ENCODE results near the gene NHLH2. TPM values are rescaled to one million over a fixed set of nuclear protein-coding genes. Genes with fewer than 3 reads are reported as not detected.

The NHLH2 gene
- total and polyA plus RNA-seq, 8 donors, result not detected

DNA sequence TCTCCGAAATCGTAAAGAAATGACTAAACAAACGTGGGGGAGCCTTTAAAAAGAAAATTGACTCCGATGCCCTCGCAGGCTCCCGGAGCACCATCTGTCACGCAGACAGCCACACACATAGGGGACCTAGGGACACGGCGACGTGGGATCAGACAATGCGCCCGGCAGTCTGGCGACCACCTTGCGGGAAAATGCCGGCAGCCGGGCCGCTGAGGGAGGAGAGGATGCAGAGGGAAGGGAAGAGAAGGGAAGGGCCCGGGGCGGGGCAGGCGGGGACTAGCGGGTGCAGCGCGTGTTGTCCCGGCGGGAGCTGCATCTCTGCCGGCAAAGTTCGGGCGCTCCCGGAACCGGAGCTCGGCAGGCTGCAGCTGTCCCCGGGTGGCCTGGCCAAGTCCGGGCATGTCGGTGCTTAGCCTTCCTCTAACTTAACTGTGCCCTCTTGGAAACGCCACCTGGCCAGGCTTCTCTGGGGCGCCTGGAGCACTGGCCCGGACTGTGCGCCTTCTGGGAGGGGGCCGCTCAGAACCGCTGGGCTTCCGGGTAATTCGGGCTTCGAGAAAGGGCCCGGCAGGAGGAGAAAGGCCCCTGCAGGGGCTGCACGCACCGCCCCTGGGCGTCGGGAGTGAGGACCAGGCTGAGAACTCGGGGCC is 1.8 kb downstream of the NHLH2 start:
- Histone ChIP-seq H3K27me3 (peaks cover 72 to 97% of the 10 kb centered on the region in 2 donors), H3K4me3 (peak overlapping the region; percentile 19 to 25), H3K27ac (no peak overlapping the region), H3K9me3 (no peaks in the 10 kb centered on the region), H3K4me1 (peaks cover 19 to 24% of the 10 kb centered on the region in 2 donors), H3K36me3 (no peaks in the 10 kb centered on the region)
- ATAC-seq (peak; percentile 71), DNase-seq (peak in 1 of 4 donors; percentile 83)
- TF ChIP-seq, protein P1, sequence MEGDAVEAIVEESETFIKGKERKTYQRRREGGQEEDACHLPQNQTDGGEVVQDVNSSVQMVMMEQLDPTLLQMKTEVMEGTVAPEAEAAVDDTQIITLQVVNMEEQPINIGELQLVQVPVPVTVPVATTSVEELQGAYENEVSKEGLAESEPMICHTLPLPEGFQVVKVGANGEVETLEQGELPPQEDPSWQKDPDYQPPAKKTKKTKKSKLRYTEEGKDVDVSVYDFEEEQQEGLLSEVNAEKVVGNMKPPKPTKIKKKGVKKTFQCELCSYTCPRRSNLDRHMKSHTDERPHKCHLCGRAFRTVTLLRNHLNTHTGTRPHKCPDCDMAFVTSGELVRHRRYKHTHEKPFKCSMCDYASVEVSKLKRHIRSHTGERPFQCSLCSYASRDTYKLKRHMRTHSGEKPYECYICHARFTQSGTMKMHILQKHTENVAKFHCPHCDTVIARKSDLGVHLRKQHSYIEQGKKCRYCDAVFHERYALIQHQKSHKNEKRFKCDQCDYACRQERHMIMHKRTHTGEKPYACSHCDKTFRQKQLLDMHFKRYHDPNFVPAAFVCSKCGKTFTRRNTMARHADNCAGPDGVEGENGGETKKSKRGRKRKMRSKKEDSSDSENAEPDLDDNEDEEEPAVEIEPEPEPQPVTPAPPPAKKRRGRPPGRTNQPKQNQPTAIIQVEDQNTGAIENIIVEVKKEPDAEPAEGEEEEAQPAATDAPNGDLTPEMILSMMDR (IDR thresholded peaks at IDR 0.05), result no peak
- intact Hi-C loops (cut with DNase I), result no loop called here

DNA sequence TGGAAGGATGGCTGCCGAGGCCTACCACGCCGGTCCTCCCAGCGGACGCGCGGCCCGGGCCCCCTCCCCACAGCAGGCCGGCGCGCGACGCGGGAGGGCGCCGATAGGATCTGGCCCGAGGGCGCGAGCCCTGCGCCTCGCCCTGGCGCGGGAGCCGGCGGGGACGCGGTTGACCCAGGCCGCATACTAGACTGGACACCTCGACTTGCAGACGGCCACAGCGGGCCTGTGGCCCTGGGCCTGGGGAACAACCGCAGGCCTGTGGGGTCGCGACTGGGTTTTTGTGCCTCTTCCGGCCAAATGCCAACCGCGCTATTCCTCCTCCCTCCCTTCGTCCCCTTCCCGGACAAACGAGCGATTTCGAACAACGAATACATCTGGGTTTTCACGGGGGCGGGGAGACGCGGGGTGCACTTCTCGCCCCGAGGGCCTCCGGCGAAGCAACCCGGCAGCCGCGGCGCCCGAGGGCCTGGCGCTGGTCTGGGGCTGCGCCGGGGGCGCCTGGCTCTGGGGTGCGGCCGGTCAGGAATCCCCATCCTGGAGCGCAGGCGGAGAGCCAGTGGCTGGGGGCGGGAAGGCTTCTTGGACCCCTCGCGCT is 2.4 kb downstream of the NHLH2 start:
- H3K4me3 ChIP-seq, result peak overlapping the region; percentile 19 to 25
- intact Hi-C loops (cut with DNase I), result no loop called here
- ATAC-seq (peak; percentile 52), DNase-seq (peak in 1 of 4 donors; percentile 75)
- TF ChIP-seq, protein P1 (IDR thresholded peaks at IDR 0.05), result no peak
- no peak overlapping the region for H3K27ac ChIP-seq
- H3K4me1 ChIP-seq, result peaks cover 19 to 24% of the 10 kb centered on the region in 2 donors
- no peaks in the 10 kb centered on the region for H3K9me3 ChIP-seq
- H3K36me3 ChIP-seq, result no peaks in the 10 kb centered on the region
- peaks cover 71 to 99% of the 10 kb centered on the region in 2 donors for H3K27me3 ChIP-seq

DNA sequence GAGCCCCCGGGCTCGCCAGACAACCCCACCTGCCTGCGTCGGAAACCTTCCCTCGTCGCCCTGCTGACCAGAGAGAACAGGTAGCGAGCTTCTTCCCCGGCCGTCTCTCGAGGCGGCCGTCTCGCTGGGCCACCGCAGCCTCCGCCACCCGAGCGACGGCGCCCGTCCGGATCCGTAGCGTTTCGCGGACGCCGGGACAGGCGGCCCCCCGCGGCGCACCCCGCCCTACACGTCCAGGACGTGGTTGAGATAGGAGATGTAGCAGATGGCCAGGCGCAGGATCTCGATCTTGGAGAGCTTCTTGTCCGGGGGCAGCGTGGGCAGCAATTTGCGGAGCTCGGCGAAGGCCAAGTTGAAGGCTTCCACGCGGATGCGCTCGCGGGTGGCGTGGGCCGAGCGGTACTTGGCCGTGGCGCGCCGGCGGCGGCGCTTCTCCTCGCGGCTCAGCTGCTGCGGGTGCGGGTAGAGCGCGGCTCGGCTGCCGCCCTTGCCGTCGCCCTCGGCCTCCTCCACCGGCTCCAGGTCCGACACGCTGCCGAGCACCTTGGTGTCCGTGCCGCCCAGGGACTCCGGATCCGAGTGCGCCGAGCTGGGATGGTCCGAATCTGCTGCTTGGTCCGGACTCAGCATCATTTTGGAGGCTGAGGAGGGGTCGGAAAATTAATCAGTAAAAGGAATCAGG is 3.0 kb downstream of the NHLH2 start:
- Histone ChIP-seq H3K9me3 (no peaks in the 10 kb centered on the region), H3K27ac (no peak overlapping the region), H3K4me1 (peaks cover 19 to 24% of the 10 kb centered on the region in 2 donors), H3K36me3 (no peaks in the 10 kb centered on the region), H3K27me3 (peaks cover 66 to 98% of the 10 kb centered on the region in 2 donors), H3K4me3 (peak overlapping the region in 1 of 2 donors; percentile 25)
- ATAC-seq (peak; percentile 21), DNase-seq (peak in 1 of 4 donors; percentile 74)
- TF ChIP-seq, protein P1 (IDR thresholded peaks at IDR 0.05), result no peak
- intact Hi-C loops (cut with DNase I), result no loop called here

DNA sequence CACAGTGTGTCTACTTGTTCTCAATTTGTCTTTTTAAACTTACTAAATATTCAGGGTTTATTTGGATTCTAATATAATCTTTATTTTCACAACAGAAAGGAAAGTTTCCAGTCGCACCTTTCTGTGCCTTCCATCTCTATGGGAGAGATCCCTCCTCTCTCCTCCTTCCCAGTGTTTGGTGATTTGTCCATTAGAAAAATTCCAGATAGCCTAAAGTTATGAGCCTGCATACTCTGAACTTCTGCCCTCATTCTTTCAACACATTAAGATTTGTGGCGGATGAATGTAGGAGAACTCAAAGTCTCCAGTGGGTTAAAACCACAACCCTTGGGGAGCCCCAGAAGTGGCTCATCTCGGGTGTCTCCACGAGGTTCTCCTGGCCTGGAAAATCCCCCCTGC is 3.6 kb downstream of the NHLH2 start:
- no peak for ATAC-seq
- Histone ChIP-seq H3K9me3 (no peaks in the 10 kb centered on the region), H3K4me3 (no peak overlapping the region), H3K36me3 (no peaks in the 10 kb centered on the region), H3K4me1 (peaks cover 19 to 24% of the 10 kb centered on the region in 2 donors), H3K27ac (no peak overlapping the region), H3K27me3 (peaks cover 61 to 94% of the 10 kb centered on the region in 2 donors)
- TF ChIP-seq, protein P1 (IDR thresholded peaks at IDR 0.05), result no peak
- no peak for DNase-seq
- intact Hi-C loops (cut with DNase I), result no loop called here

DNA sequence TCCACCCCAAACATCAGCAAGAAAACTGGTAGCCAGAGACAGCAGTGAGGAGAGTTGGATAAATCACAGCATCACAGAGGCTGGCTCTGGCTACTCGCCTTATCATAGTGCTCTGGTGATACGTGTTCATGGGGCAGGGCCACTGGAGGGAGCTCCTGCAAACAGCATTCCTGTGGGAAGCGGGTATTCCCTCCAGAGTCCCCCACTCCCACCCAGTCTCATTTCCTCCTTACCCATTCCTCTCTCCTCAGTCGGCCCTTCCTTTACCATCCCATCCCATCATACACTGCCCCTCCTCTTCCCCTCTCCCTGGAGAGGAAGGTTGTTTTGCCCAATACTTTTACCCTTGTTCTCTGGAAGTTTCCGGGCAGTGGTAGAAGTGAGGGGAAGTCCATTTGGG is 7.1 kb downstream of the NHLH2 start:
- TF ChIP-seq, protein P1 (IDR thresholded peaks at IDR 0.05), result no peak
- Histone ChIP-seq H3K4me1 (peaks cover 9 to 22% of the 10 kb centered on the region in 2 donors), H3K9me3 (no peaks in the 10 kb centered on the region), H3K27ac (no peak overlapping the region), H3K36me3 (no peaks in the 10 kb centered on the region), H3K4me3 (no peak overlapping the region), H3K27me3 (peaks cover 26 to 64% of the 10 kb centered on the region in 2 donors)
- DNase-seq (no peak), ATAC-seq (no peak)
- intact Hi-C loops (cut with DNase I), result no loop called here

Measured in left lung (tissue), 10 donors.